Activated CD4-positive, CD25-positive, alpha-beta regulatory T cell treated with anti-CD3 and anti-CD28 coated beads, Interleukin-2, amount 50 U/mL, for 16 hours (primary cell): ENCODE results near the gene C6orf136.
A peak's percentile ranks its signal among the peaks of the same experiment; 100 is the strongest.

Source experiments
- DNase-seq: peaks from one replicate; pipeline ENCODE4 v3.0.0-alpha.2; 2020; ENCODE audit warnings: low read depth, low spot score

Gene C6orf136

GRCh38 chr6:30686009-30686907 lies 39.3 kb downstream of the C6orf136 start, which contains the start of gene PPP1R18:
TSS of gene PPP1R18 (minus strand) at chr6:30686645. CDS start at chr6:30686018, 627 bp downstream.
- peak; percentile 74 for DNase-seq

- peak; percentile 47 for DNase-seq
Measured at GRCh38 chr6:30686908-30687658, 40.1 kb downstream of the C6orf136 start.

- DNase-seq, result no peak
Measured at GRCh38 chr6:30687659-30688431, 40.9 kb downstream of the C6orf136 start.

- DNase-seq, result no peak
Measured at GRCh38 chr6:30688569-30688968, 41.6 kb downstream of the C6orf136 start.

- DNase-seq, result no peak
Measured at GRCh38 chr6:30689022-30689865, 42.3 kb downstream of the C6orf136 start.

- no peak for DNase-seq
Measured at GRCh38 chr6:30689985-30690384, 43.1 kb downstream of the C6orf136 start.

GRCh38 chr6:30690403-30691207 lies 43.7 kb downstream of the C6orf136 start, which contains the start of gene NRM:
TSS of gene NRM (minus strand) at chr6:30690984. CDS start at chr6:30690974, 10 bp downstream.
- peak; percentile 38 for DNase-seq

DNA sequence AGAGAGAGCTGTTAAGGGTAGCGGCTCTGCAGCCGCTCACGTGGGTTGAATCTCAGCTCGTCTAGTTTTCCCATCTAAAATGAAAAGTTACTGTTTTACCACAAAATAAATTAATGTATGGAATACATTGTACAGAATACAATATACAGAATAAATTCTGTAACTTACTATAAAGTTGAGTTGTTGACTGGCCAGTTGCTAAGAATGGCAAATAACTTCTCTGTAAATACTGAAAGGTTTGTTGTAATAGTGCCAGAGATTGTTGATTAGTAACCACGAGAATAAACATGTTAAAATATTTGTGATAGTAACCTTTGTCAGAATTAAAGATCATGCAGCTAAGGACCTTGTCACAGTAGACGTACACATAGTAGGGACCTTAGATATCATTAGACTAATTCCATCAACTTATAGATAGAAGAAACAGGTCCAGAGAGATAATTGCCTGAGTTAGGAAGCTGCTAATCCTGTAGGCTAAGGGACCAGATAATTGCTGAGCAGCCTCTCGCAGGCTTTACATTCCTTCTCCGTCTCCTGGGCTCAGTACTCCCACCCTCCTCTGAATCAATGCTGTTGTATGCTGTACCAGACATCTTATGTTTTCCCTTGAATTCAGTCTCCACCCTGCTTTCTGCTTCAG lies 44.4 kb downstream of the C6orf136 start:
- DNase-seq, result no peak

GRCh38 chr6:30696432-30696831 lies 49.5 kb downstream of the C6orf136 start:
- no peak for DNase-seq

DNA sequence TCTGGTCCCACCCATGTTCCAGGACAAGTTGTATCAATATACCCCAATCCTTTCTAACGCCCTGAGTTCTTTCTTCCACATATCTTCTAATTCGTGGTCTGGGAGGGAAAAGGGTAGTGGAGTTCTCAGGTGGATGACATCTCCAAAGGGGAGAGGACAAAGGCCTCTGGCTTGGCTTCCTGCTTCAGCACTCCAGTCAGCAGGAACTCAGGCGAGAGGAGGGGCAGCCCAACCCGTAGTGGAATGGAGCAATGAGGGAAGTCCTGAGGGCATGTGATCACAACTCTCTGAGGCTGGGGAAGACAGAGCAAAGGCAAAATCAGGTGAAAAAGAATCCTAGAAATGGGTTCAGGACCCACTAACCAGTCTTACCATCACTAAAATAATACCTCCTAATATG lies 53.4 kb downstream of the C6orf136 start:
- no peak for DNase-seq
